Fibroblast of lung (primary cell): ENCODE results near the gene FAM53B.

Experiments used
- CTCF ChIP-seq, 2 donors: IDR thresholded peaks in 1 of 2; conservative IDR thresholded peaks in 1 of 2; 1 replicate in 1 of 2; 2 replicates in 1 of 2; pipeline ENCODE4 v1.5.1; 2011 to 2012; ENCODE audit warnings: low read length in 2 of 2, control low read depth in 1 of 2, inconsistent platforms in 1 of 2, low read depth in 1 of 2, mild to moderate bottlenecking in 1 of 2
- EZH2 ChIP-seq: IDR thresholded peaks from 2 replicates; pipeline ENCODE4 v1.5.1; 2012; ENCODE audit warnings: low read length, control low read depth, mild to moderate bottlenecking; ENCODE audit errors: missing control alignments

GRCh38 chr10:124604214-124605000, 139.8 kb downstream of the FAM53B start:
- TF ChIP-seq CTCF (conservative IDR thresholded peaks at IDR 0.05 in 1 of 2, IDR thresholded peaks at IDR 0.05 in 1 of 2; ENCODE audit: low read depth in 1 of 2, low read length in 2 of 2) (no peak), EZH2 (no peak)
